NCI-H1436 treated with DMSO at 0.1 percent for 48 hours (cell line): ENCODE measurements around the gene PDZD7.

Experiments used
- DNase-seq: peaks from one replicate; lab custom pipeline; 2025; lab: John Stamatoyannopoulos, UW

PDZD7 gene

DNA sequence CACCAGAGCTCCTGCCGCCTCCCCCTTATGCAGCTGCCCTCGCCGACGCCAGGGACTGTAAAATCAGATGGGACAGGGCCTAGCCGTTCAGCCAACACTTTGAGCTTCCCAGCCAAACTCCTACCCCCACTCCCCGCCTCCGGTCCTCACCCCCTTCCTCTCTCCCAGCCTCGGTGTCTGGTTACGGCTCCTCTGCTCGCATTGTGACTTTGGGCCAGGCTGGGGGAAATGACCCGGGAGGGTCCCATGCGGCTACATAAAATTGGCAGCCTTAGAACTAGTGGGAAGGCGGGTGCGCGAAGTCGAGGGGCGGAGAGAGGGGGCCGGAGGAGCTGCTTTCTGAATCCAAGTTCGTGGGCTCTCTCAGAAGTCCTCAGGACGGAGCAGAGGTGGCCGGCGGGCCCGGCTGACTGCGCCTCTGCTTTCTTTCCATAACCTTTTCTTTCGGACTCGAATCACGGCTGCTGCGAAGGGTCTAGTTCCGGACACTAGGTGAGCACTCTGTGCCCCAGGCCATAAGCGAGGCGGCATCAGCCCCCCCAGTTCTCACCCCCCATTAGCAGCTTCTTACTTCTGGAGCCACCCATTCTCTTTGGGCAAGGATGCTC, 30.8 kb upstream of the PDZD7 start, which contains the start of gene KAZALD1:
Gene KAZALD1 (plus strand): TSS at position 366 of the 608 bp plus-strand sequence. CDS start 604 bp downstream, outside the sequence.
- no peak for DNase-seq

DNA sequence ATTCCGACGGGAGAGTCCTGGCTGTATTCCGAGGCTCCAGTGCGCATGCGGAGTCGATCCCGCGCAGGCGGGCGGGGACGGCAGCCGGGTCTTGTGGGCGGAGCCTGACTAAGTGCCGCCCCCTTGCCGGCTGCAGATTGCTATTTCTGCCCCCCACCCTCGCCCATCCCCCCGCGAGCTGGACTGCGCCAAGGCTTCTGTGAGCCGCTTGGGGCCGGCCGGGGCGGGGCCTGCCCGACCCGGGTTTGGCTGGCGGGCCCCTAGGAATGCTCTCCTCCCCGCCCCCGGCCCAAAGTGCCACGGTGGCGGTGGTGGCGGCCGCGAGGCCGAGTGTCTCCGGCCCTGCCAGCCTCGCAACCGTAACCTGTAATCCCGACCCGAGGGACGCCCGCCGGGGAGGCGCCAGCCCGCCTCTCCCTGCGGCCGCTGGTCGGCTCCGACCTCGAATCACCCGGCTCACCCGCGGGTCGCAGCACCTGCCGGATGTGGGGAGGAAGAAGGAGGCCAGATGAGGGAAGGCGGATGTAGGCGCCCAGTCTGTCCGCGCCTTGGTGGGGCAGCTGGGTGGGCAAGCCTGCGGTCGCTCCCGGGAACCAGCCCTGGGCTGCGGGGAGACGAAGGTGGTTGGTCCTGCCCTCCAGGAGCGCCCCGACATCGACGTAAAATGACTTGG, 30.2 kb upstream of the PDZD7 start:
- peak; percentile 89 for DNase-seq

DNA sequence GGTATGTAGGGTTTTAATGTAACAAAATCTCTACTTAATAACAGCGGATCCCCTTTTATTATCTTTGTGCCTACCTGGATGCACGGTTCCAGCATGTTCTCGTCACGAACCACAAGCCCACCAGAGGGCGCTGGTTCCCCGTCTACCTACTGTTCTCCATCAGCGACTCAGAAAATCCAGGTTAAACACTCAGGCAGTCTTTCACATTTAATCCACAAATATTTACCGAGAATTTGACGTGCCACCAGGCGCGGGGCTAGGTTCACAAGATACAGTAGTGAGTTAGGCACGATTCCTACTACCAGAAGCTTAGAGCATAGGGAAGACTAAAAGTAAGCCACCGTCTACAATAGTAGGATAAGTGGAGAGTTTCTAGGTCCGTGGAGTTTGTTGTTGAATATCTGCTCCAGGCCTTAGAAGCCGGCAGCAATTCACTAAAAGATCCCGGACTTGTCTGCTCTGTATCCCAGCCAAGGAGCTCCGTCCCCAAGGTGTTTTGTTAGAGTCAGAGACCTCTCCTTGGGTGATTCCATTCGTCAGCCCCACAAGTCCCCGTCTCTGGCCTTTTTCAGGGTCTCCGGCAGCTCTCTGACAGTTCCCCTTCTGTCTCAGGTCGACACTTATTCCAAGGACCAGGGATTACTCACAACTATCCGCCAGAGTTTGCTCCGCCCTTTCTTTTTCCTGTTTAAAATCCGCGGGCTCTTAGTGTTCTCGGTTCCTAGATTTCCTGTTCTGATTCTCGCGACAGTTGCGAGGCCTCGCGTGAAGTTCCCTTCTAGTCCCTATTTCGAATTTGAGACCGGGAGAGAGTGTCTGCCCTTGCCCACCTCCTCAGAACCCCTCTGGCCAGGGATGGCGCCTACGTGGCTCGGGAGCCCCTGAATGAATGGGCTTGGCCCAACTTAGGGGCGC, 29.4 kb upstream of the PDZD7 start:
- peak; percentile 89 for DNase-seq

DNA sequence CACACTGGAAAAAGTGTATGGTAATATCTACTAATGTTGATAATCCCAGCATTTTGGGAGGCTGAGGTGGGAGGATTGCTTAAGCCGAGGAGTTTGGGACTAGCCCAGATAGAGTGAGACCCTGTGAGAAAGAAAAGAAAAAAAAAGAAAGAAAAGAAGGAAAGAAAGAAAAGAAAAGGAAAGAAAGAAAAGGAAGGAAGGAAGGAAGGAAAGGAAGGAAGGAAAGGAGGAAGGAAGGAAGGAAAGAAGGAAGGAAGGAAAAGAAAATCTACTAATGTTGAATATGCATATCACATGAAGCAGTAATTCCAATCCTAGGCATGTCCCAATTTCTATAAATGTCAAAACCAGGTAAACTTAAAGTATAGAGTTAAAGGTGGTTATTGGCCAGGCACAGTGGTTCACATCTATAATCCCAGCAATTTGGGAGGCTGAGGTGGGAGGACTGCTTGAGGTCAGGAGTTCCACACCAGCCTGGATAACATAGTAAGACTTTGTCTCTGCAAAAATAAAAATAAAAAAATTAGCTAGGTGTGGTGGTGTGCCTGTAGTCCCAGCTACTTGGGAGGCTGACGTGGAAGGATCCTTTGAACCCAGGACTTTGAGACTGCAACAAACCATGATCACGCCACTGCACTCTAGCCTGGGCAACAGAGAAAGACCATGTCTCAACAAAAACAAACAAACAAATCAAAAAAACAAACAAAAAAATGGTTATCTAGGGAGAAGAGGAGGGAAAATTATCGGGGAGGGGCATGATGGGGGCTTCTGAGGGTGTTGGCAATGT, 25.6 kb upstream of the PDZD7 start:
- DNase-seq: no peak

DNA sequence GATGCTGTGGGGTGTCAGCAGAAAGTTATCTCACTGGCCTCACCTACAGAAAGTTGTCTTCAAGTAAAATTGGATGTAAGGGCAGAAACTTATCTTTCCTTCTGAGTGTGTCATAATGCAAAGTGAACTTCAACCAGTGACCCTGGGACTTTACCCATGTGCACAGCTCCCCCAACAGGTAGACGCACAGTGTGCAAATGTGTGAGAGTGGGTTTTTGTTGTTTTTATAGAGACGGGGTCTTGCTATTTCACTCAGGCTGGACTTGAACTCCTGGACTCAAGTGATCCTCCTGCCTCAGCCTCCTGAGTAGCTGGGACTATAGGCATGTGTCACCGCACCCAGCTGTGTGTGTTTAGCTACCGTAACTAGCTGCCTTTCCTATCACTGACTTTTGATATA, 24.5 kb upstream of the PDZD7 start:
- DNase-seq: no peak

DNA sequence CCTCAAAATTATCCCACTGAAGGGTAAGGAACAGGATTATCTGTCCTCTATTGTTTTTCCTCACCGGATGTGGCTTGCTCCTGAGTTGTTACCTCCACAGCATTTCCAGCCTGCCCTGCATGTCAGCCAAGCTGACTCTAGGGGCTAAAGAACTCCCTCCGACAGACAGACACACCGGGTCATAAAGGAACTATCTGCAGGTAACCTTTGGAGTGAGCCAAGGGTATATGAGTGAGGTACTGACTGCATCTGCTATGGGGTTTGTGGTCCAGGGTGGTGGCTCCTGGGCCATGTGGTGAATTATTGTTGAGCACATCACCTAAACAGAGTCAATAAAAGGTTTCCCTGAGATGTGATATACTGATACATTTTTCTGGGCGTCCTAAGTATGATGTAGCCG, 23.9 kb upstream of the PDZD7 start:
- DNase-seq: no peak

DNA sequence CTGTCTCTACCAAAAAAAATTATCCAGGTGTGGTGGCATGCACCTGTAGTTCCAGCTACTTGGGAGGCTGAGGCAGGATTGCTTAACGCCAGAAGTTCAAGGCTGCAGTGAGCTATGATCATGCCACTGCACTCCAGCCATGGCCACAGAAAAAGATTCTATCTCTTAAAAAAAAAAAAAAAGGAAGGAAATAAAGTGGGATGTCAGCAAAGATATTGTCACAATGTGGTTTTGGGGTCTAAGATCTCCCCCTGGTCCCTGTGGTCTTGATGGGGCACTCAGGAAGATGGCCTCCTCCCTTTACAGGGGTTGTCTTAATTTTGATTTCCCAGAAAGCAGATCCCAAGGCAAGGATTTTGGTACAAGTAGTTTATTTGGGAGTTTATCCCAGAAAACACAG, 23.4 kb upstream of the PDZD7 start:
- DNase-seq: no peak

DNA sequence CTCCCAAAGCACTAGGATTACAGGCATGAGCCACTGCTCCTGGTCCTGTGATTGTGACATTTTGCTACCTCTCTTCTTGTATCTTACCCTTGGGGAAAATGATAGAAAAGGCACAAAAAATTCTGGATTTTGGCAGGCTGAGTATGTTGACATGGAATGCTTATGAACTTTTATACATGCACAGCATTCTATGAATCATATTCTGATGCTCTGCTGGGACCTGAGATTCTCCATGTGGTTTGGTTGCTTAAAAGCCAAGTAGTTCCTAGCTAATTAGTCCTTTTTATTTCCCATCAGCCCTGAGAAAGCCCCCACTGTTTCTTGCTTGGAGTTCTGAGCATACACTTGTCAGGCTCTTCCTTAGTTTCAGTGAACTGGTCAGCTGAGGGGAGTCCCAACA, 22.6 kb upstream of the PDZD7 start:
- no peak for DNase-seq

DNA sequence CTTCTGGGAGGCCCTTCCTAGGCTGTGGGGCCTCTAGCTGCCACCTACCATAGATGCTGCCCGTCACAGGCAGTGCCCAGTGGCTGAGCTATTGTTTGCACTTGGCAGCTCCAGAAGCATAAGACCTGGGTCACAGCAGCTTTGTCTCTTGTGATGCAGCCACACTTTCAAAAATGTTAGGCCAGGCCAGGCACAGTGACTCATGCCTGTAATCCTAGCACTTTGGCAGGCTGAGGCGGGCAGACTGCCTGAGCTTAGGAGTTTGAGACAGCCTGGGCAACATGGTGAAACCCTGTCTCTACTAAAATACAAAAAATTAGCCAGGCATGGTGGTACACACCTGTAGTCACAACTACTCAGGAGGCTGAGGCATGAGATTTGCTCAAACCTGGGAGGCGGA, 21.4 kb upstream of the PDZD7 start:
- no peak for DNase-seq

DNA sequence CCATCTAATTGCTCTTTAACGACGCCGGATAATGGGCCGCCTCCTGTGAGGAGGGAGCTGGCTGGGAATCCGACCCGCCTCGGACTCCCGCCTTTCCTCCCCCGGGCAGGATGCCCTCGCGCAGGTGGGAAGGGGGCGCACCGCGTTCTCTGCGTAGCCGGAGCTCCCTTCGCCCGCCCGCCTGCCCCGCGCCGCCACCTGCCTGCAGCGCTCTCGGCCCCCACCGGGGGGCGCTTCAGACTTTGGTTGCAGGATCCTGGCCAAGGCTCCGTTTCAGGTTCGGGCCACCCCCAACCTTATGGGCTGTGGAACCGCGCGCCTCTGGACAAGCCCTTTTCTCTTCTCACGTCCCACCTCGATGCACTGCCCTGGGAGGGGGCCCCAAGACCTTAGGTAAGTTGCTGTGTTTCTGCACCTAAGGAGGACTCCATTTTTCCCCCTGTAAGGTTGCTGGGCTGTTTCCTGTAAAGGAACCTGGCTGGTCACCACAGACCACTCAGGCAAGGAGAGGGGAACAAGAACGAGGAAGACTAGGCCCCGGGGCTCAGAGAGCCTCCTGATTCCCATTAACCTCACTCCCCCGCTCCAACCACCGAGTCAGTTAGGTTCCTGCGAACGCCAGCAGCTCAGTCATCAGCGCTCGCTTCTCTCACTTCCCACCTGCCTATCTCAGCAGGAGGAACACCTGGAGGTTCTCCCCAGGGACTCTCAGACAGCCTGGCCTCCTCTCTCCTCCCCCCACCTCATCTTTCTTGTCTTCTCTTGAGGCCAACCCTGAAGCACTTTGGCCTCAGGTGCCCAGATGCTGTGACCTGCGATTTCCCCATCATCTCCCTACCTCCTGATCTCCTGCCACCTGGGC, 19.5 kb upstream of the PDZD7 start:
- no peak for DNase-seq

DNA sequence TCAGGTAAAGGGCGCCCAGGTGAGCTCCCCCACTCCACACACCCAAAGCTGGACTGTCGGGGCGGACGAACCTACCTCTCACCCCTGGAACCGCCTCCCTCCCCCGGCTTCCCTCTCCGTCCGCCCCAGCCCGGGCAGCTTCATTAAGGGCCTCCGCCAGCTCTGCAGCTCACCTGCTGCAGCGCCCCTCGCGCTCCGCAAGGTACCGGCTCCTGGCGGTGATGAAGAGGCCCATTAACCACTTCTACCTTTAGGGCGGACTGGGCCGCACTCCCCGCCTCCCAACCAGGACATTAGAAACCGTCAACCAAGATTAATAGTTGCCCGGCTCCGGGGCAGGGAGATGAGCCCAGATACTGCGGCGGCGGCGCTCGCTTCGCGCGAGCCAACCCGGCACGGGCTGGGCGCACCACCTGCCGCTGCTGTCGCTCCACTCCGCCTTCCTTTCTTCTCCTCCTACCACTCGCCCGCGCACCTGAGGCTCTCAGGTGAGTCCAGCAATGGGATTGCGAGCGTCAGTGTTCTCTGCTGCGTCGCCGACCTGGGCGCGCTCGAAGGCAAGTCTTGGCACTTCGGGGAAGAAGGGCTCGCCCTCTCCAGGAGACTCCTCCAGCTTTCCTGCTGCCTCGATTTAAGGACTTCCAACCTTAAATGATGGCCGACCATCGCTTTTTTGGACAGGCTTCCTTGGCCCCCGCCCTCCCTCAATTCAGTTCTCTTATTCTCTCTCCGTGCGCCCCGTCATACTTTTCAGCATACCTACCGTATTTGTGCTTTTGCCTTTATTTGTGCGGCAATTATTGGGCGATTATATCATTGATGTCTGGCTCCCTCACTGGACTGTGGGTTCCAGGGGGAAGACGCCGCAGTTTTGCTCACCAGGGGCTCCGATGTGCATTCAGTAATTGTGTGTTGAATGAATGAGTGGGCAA, 17.3 kb upstream of the PDZD7 start:
- DNase-seq: no peak

DNA sequence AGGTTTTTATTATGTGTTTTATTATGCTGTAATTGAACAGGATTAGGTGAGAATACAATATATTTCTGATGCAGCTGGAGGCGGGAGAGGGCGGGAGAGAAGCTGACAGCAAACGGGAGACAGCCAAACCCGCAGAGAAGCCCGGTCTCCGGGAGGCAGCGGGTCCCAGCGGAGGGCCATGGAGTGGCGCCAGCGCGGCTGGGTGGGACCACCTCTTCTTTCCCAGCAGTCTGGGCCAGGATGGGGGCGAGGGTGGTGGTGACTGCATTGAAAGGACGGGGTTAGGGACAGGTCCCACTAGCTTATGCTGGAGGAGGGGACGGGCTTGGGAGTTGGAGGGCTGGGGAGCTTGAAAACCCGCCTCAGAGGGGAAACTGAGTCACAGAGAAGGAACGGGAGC, 16.3 kb upstream of the PDZD7 start:
- no peak for DNase-seq

DNA sequence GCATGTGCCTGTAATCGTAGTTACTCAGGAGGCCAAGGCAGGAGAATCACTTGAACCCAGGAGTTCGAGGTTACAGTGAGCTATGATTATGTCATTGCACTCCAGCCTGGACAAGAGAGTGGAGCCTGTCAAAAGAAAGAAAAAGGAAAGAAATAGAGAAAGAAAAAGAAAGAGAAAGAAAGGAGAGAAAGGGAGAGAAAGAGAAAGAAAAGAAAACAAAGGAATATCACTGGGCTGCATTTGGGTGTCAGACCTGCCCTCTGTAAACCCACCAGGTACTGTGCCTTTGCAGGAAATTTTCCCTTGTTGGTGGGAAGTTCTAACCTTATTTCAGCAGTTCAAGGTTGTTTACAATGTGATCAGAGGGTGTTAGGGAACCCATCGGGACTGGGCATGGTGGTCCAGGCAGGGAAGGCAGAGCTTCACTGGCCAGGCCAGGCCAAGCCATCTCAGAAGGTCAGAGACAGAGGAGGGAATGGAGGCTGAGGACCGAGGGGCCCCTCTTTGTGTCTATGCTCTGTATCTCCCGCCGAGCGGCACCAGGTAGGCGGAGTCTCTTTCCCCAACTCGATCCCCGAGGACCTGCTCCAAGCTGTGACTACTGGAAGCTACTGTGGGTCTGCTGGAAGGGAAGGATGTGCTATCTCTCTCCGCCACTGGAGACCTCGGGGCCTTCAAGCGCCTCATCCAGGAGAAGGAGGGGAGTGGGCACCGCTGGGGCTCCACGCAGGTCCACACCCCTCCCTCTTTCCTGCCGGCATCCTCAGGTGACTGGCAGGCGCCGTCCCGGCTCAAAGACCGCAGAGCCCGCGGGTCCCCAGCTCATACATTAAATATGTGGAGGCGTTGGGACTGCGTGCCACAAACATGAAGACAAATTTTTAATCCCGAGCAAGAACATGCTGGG, 15.7 kb upstream of the PDZD7 start:
- no peak for DNase-seq

DNA sequence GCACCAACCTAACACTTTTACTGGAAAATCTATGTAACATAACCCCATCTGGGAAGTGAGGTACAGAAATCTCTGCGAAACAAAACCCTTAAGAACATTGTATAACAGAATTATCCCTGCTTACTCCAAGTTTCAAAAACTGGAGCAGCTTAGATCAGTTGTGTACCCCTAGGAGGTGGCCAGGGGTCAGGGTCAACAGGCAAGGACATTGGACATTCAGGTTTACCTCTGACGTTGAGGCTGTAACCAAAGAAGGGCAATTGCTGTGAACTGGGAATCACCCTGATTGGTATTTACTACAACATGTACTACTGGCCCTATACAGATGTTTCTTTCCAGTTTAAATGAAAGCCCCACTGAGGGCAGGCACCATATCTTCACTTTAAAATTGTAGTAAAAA, 13.2 kb upstream of the PDZD7 start:
- no peak for DNase-seq

DNA sequence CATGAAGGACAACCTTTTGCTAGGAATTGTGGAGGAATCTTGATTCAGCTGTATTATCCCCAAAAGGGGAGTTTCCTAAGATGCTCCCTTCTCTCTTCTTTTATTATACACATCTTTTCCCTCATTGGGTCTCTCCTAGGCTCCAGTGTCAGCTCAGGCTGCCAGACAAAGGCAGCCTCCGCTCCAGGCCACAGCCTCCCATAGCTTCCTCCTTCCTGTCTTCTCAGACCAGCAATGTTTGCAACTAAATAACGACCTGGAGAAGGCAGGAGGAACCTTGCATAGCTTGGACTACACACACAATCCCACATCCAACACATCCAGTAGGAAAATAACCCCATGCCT, 12.4 kb upstream of the PDZD7 start:
- DNase-seq: no peak

DNA sequence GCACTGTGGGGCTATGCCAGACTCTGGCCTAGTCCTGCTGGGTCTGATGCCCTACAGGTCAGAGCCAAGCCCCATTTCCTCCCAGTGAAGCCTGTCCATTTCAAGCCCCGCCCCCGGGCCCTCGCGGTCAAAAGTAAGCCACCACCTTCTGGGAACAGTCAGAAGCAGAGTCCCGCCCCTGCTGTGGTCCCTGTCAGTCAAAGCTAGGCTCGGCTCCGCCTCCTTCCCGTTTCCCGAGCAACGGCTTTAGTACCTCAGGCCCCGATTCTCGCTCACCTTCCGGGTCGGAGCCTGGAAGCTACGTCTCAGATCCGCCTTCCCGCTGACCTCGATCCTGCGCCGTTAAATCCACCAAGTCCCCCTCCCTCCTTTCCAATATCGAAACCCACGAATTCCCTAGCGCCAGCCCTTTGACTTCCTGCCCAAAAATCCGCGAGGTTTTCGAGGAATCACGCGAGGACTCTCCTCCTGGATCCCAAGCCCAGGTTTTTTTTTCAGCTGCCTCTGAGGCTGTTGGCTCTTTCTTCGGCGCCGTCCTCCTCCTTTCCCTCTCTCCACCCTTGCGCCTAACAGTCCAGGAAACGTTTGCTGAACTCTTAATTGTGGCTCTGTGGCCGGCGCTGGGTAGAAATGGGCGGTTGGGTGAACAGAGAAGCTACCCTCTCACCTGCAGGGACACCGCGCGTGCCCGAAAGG, 11.9 kb upstream of the PDZD7 start:
- DNase-seq: peak; percentile 85

DNA sequence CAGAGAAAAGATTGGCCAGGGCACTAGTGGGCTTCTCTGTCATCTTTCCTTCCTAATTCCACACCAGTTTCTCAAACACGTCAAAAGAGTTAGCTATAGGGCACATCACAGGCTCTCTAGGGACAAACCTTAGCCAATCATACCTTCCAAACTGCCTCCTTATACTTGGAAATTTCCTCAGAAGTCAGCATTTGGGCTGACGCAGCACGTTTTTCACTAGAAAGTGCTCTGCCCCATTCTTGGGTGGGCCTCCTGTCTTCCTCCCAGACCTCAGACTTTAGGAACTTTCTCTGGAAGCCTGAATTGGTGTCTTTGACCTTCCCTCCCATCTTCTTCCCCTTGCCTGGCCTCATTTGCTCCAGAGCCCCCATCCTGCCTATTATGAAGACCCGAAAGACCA, 11.2 kb upstream of the PDZD7 start:
- no peak for DNase-seq

DNA sequence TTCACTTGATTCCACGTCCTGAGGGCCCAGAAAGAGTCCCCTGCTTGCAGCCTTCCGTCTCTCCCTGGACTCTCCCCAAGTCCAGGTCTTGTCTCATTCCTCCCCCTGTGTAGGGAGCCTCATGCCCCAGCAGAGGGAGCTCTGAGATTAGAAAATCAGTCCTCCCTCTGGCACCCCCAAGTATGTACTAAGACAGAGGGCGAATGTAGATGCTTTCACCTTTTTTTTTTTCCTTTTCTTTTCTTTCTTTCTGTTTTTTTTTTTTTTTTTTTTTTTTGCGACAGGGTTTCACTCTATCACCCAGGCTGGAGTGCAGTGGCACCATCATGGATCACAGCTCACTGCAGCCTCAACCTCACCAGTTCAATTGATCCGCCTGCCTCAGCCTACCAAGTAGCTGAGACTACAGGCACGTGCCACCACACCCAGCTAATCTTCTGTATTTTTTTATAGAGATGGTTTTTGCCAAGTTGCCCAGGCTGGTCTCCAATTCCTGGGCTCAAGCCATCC, 10.4 kb upstream of the PDZD7 start:
- DNase-seq: peak; percentile 51
